NT2/D1 (cell line): Measurements from ENCODE around the gene PIK3R6.

Experiments used
- DNase-seq: peaks from one replicate; pipeline ENCODE4 v3.0.0-alpha.2; 2011; ENCODE audit warnings: low read depth, low spot score
- H3K27me3 ChIP-seq: 2 replicates; pipeline ENCODE4 v1.6.0; 2011; ENCODE audit warnings: mild to moderate bottlenecking; ENCODE audit not compliant: insufficient read length, insufficient read depth
- H3K36me3 ChIP-seq: 2 replicates; pipeline ENCODE4 v1.6.1; 2011; ENCODE audit warnings: mild to moderate bottlenecking, low read length, mixed read lengths; ENCODE audit not compliant: insufficient read depth, insufficient read length
- H3K4me1 ChIP-seq: 2 replicates; pipeline ENCODE4 v1.5.1; 2011; ENCODE audit not compliant: insufficient read depth, insufficient read length
- H3K4me3 ChIP-seq: 2 replicates; pipeline ENCODE4 v1.5.1; 2011; ENCODE audit warnings: low read depth; ENCODE audit not compliant: insufficient read length
- H3K9ac ChIP-seq: 2 replicates; pipeline ENCODE4 v1.6.0; 2011; ENCODE audit warnings: low read depth; ENCODE audit not compliant: insufficient read length
- H3K9me3 ChIP-seq: 2 replicates; pipeline ENCODE4 v1.5.1; 2011; ENCODE audit warnings: mild to moderate bottlenecking, low read length; ENCODE audit not compliant: insufficient read depth
- SUZ12 ChIP-seq: IDR thresholded peaks from 2 replicates; pipeline ENCODE4 v1.6.1; 2011; ENCODE audit not compliant: insufficient read length, insufficient read depth; ENCODE audit errors: extremely low read depth
- YY1 ChIP-seq: IDR thresholded peaks from 2 replicates; pipeline ENCODE4 v1.6.1; 2011; ENCODE audit not compliant: insufficient read length, insufficient read depth
- ZNF274 ChIP-seq: IDR thresholded peaks from 2 replicates; pipeline ENCODE4 v1.6.1; 2011; ENCODE audit warnings: mild to moderate bottlenecking, low read depth, low read length

PIK3R6 gene, protein sequence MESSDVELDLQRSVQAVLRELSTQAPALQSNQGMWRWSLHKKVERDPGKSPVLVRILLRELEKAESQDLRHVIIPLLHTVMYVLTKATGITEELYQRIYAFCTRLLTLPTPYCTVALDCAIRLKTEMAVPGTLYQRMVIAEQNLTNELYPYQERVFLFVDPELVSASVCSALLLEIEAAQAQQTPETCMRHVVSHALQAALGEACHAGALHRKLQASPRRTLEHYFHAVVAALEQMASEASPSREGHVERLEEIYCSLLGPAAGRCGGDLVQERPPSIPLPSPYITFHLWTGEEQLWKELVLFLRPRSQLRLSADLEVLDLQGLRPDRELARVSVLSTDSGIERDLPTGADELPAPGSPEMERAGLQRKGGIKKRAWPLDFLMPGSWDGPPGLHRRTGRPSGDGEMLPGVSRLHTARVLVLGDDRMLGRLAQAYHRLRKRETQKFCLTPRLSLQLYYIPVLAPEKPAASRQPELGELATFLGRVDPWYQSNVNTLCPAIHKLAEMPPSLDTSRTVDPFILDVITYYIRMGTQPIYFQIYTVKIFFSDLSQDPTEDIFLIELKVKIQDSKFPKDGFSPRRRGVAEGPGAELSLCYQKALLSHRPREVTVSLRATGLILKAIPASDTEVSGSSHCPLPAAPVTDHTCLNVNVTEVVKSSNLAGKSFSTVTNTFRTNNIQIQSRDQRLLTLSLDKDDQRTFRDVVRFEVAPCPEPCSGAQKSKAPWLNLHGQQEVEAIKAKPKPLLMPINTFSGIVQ

DNA sequence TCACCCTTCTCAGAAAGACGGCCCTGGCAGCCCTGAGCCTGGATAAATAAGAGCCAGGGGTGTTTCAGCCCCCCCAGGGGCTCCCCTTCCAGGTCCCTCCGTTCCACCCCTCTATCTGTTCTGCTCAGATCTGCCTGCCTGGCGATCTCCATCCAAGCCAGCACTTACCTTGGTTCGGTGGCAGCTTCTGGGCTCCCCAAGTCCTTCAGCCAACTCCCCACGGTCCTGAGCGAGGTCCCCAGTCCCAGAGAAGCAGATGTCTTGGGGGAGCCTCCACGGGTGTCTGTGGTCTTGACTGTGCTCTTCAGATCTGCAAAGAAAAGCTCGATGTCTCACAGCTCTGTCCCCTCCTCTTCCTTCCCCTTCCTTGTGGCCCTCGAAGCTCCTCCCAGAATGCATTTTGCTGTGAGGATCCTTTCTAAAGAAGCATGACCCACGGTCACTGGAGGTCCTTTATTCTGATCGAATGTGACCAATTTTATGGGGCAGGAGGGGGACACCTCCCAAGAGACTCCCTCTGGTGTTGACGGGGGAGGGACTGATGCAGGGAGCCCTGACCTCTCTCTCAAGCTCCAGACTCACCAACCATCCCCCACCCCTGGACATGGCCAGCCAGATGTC lies at the start of gene PIK3R6:
Gene PIK3R6 (minus strand): TSS at position 314 of the 621 bp plus-strand sequence. CDS start 17,880 bp downstream, outside the sequence.
- no peak for DNase-seq
- H3K9ac ChIP-seq, result no peak within 1 kb of the TSS
- H3K4me3 ChIP-seq, result no peak within 1 kb of the TSS
- no peaks in the 10 kb centered on the region for H3K27me3 ChIP-seq
- no peaks in the 10 kb centered on the region for H3K9me3 ChIP-seq
- no peaks in the 10 kb centered on the region for H3K4me1 ChIP-seq
- no peak for TF ChIP-seq SUZ12
- TF ChIP-seq YY1, result no peak
- no peak for TF ChIP-seq ZNF274
- H3K36me3 ChIP-seq, result no peaks in the 10 kb centered on the region

DNA sequence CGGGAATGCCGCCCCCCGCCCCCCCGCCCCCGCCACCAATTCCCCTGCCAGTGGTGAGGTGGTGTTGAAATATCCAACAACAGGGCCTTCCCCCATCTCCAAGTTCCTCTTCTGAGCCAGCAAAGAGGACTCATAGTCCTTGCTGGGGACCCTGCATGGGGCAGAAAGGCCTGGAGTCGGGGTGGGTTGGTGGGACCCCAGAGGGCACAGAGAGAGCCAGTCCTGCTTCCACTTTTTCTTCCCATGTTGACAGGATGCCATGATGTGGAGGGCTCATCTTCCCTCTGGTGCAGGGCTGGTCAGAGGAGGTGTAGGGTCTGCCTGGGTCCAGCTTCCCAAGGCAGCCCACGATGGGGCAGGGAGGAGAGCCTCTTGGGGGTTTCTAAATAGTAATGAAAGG lies 49.0 kb upstream of the PIK3R6 start:
- no peak overlapping the region for H3K4me3 ChIP-seq
- no peak overlapping the region for H3K9ac ChIP-seq
- DNase-seq, result no peak
- peaks cover 19% of the 10 kb centered on the region for H3K9me3 ChIP-seq
- no peaks in the 10 kb centered on the region for H3K36me3 ChIP-seq
- H3K27me3 ChIP-seq, result no peaks in the 10 kb centered on the region
- H3K4me1 ChIP-seq, result peaks cover 2% of the 10 kb centered on the region
- no peak for TF ChIP-seq ZNF274
- TF ChIP-seq YY1, result no peak
- TF ChIP-seq SUZ12, result no peak

DNA sequence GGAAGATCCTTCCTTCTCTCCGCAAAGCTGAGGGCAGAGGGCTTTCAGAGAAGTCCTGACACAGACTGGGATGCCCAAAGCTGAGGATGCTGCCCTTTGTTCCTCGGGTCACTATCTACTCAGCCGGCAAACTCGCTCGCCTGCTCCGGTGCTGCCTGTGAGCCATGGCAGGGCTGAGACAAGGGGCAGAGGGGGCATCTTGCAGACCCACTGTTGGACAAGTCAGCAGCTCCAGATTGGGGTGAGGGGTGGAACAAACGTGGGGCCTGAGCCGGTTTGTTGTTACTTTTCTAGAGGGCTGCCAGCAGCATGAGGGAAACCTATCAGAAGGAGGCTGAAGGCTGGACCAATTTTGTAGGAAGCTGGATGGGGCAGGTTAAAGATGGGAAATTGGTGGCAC lies 47.1 kb upstream of the PIK3R6 start:
- no peak for DNase-seq
- no peak overlapping the region for H3K9ac ChIP-seq
- H3K9me3 ChIP-seq, result peaks cover 19% of the 10 kb centered on the region
- TF ChIP-seq YY1, result no peak
- TF ChIP-seq ZNF274, result no peak
- TF ChIP-seq SUZ12, result no peak
- H3K27me3 ChIP-seq, result no peaks in the 10 kb centered on the region
- H3K36me3 ChIP-seq, result no peaks in the 10 kb centered on the region
- peaks cover 2% of the 10 kb centered on the region for H3K4me1 ChIP-seq
- no peak overlapping the region for H3K4me3 ChIP-seq

DNA sequence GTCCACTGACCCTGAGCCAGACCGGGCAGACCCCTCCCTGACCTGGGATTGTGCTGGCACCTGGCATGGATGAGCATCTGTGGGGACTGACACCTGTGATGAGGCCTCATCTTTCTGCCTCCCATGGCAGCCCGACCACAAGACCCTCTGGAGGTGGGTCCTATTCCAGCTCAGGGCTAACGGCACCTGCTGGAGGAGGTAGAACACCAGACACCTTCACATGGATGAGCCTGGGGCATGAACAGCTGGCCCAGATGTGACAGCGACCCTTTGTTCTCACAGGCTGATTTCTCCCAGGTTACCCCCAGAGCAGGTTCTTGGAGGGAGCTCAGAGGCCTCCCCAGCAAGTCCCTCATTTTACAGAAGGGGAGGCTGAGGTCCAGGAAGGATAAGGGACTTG lies 46.4 kb upstream of the PIK3R6 start:
- Histone ChIP-seq H3K9me3 (peaks cover 19% of the 10 kb centered on the region), H3K27me3 (no peaks in the 10 kb centered on the region), H3K9ac (no peak overlapping the region), H3K4me1 (peaks cover 2% of the 10 kb centered on the region), H3K36me3 (no peaks in the 10 kb centered on the region), H3K4me3 (no peak overlapping the region)
- DNase-seq, result no peak
- TF ChIP-seq YY1 (no peak), SUZ12 (no peak), ZNF274 (no peak)

DNA sequence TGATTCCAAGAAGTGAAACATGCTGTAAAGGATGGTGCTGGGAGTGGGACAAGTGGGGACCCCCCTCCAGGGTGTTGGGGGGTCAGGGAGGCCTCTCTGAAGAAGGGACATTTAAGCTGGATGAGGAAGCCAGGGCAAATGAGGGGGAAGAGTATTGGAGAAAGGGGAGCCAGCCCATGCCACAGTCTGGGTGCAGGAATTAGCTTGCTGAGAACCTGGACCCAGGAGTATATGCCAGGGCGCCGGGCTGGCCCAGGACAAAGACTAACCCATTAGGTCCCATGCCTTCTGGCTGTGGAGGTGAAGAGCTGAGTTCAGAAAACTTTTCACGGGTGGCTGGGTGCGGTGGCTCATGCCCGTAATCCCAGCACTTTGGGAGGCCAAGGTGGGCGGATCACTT lies 45.6 kb upstream of the PIK3R6 start:
- peaks cover 11% of the 10 kb centered on the region for H3K9me3 ChIP-seq
- H3K9ac ChIP-seq, result no peak overlapping the region
- no peak for DNase-seq
- no peak overlapping the region for H3K4me3 ChIP-seq
- peaks cover 2% of the 10 kb centered on the region for H3K4me1 ChIP-seq
- H3K36me3 ChIP-seq, result no peaks in the 10 kb centered on the region
- H3K27me3 ChIP-seq, result no peaks in the 10 kb centered on the region
- TF ChIP-seq SUZ12 (no peak), ZNF274 (no peak), YY1 (no peak)

DNA sequence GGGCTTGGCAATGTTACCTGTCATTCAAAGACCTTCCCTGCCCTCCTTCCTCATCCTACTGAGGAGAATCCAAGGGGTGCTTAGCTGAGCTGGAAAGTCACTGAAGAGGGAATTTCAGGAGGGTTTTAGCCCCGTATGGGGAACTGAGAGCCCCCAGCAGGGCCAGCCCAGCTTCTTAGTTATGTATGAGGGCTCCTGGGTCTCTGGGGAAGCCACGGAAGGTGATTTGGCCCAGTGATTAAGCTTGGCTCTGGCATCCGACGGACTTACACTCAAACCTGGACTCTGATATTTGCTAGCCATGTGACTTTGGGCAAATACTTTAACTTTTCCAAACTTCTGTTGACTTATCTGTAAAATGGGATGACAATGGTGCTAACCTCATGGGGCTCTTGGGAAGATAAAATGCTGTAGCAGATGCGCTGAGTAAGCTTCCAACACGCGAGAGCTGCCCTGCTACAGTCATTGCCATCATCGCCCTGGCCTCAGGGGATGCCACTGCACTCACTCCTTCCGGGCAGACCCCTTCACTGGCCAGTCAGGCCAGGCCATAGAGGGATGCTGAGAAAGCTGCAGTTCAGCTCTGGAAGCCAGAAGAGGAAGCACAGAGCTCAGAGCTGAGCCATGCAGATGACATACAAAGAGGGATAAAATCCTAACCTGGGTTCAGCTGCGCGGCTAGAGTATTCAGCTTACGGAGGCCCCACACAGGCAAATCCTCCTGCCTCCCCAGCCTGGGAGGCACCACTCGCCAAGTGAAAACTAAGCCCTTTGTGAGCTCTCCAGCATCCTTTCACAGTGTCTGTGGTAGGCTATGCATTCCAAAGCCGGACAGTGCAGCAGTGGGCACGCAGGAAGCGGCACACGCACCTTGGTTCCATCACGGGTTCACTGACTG lies 44.9 kb upstream of the PIK3R6 start:
- no peaks in the 10 kb centered on the region for H3K27me3 ChIP-seq
- no peak for TF ChIP-seq SUZ12
- TF ChIP-seq YY1, result no peak
- no peak for TF ChIP-seq ZNF274
- H3K9me3 ChIP-seq, result peaks cover 3% of the 10 kb centered on the region; the same call in 1 of the 2 replicates
- H3K36me3 ChIP-seq, result no peaks in the 10 kb centered on the region
- H3K4me3 ChIP-seq, result no peak overlapping the region
- no peak for DNase-seq
- peaks cover 2% of the 10 kb centered on the region for H3K4me1 ChIP-seq
- H3K9ac ChIP-seq, result no peak overlapping the region
